GM11168 (cell line): Measurements from ENCODE around the gene DKKL1.

Experiments
- in situ Hi-C: fragments of 300-500 bp; cut with MboI; formaldehyde crosslinking; loops from one replicate; pipeline ENCODE4 v1.12.0; 2022; ENCODE audit warnings: low sequenced_read_pairs; ENCODE audit not compliant: unreplicated experiment

DKKL1 gene

DNA sequence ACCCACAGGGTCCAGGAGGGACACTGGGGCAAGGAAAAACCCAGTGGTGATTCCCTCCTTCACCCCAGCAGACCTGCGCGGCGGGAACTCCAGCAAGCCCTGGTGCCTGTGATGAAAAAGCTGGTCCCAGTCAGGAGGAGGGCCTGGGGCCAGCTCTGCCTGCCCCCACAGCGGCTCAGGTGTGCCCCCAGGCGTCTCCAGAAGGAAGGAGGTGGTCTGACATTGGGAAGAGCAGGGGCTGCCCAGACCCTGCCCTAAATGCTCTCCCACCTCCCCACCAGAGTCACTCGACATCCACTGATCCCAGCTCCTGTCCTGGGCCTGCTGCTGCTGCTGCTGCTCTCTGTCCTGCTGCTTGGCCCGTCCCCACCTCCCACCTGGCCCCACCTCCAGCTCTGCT is 53.4 kb downstream of the DKKL1 start:
- in situ Hi-C loops: no loop called here

DNA sequence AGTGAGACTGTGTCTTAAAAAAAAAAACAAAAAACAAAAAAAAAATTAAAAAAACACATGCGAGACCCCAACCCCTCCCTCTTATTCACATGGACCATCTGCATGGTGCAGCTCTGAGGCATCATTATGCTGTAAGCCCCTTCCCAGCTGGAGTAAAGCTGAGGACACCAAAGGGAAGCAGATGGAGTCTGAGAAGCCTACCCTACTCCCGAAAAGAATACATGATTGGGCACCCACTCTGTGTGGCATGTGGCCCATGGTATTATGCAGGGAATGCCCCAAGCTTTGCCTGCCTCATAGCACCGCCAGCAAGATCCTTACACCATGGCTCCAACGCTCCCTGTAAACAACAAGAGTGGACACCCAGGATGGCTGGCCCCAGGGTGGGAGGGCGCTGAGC is 54.8 kb downstream of the DKKL1 start:
- in situ Hi-C loops: no loop called here

DNA sequence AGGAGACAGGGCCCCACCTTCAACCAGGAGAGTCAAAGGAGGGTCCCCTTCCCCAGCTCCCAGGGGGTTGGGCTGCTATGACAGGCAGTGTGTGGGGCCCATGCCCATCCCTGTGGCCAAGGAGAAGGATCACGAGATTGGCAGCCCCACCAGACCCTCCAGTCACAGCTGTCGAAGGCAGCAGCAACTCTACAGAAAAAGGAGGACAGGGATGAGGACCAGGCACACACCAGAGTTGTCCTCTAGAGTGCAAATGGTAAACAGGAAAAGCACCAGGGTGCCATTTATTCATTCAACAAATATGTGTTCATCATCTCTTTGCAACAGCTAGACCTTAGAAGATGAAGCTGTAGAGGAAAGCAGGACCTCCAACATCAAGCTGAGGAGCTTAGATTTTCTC is 55.5 kb downstream of the DKKL1 start:
- in situ Hi-C loops: no loop called here

DNA sequence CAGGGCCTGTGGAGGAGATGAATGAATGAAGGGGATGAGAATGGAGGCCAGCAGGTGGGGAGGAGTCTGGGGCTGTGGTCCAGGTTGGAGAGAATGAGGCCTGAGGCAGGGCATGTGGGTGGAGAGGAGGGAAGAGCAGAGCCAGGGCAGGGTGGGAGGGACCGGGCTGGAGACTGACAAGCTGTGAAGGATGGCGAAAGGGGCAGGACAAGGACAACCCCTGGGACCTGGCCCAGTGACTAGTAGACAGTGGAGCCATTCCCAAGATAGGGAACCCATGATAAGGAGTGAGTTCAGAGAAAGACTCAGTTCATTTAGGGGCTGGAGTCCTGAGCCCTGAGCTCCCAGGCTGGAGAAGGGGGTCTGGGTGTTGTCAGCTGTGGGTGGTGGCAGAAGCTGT is 56.5 kb downstream of the DKKL1 start:
- in situ Hi-C loops: no loop called here

- in situ Hi-C loops: no loop called here
Observed at GRCh38 chr19:49421039-49421877, 57.6 kb downstream of the DKKL1 start.

DNA sequence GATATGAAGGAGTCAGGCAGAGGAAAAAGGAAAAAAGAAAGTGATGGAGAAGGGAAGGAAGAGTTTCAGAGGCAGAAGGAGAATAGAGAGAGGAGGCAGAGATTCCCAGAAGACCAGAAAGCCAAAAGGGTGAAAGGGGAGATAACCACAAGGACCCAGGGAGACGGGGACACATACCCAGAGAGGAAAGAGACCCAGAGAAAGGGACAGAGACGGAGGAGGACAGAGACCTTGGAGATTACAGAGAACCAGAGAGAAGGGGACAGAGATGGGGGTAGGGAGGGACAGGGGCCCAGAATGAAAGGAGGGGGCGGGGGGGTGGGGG is 58.2 kb downstream of the DKKL1 start:
- in situ Hi-C loops: no loop called here

GRCh38 chr19:49422407-49423070 is 58.9 kb downstream of the DKKL1 start:
- in situ Hi-C loops: no loop called here

GRCh38 chr19:49423071-49423984 is 59.7 kb downstream of the DKKL1 start, which contains the start of gene PTH2:
TSS of gene PTH2 (minus strand) at chr19:49423441. CDS start at chr19:49423339, 102 bp downstream.
- in situ Hi-C loops: no loop called here

- in situ Hi-C loops: no loop called here
Observed at GRCh38 chr19:49423985-49424303, 60.3 kb downstream of the DKKL1 start.
